Ascending aorta (tissue), 2 donors: ENCODE measurements around the gene ADAM8. TPM values are rescaled to one million over a fixed set of nuclear protein-coding genes. Genes with fewer than 3 reads are reported as not detected.

Experiments used
- DNase-seq, 2 donors: peaks; one replicate each; pipeline ENCODE4 v3.0.0-alpha.2; 2019; ENCODE audit warnings: low spot score in 2 of 2
- H3K27ac ChIP-seq, 2 donors: fragments of 200-600 bp; sonication (generic); one replicate each; pipeline ENCODE4 v1.5.1; 2016 to 2017; ENCODE audit warnings: mild to moderate bottlenecking in 1 of 2
- H3K27me3 ChIP-seq: fragments of 200-600 bp; sonication (generic); one replicate; pipeline ENCODE4 v1.5.1; 2017
- H3K36me3 ChIP-seq, 2 donors: fragments of 200-600 bp; sonication (generic); one replicate each; pipeline ENCODE4 v1.5.1; 2016
- H3K4me1 ChIP-seq, 2 donors: fragments of 200-600 bp; sonication (generic); one replicate each; pipeline ENCODE4 v1.5.1; 2016 to 2017; ENCODE audit warnings: mild to moderate bottlenecking in 1 of 2
- H3K4me3 ChIP-seq, 2 donors: fragments of 200-600 bp; sonication (generic); one replicate each; pipeline ENCODE4 v1.5.1; 2016 to 2017; ENCODE audit warnings: mild to moderate bottlenecking in 1 of 2
- H3K9me3 ChIP-seq, 2 donors: fragments of 200-600 bp; sonication (generic); one replicate each; pipeline ENCODE4 v1.5.1; 2016
- intact Hi-C: fragments of 100-400 bp; cut with DNase I; formaldehyde crosslinking; loops from one replicate; pipeline ENCODE4 v1.15.1; 2023
- total RNA-seq: library from RNA; depleted of rRNA; stranded (reverse); fragments of >200 nt; gene quantifications from one replicate; pipeline ENCODE4 v1.1.0, GENCODE V29; 2016
- TF ChIP-seq, protein P1 (sequence below), 3 experiments: fragments of 200-600 bp in 2 of 3; fragments of 450-650 bp in 1 of 3; sonication (generic) in 2 of 3; IDR thresholded peaks; one replicate each; pipeline ENCODE4 v1.5.1; 2016 to 2019; ENCODE audit warnings: antibody characterized with exemption in 3 of 3, mild to moderate bottlenecking in 1 of 3, moderate library complexity in 1 of 3

Gene ADAM8
- total RNA-seq, 1 donor from 2014 or later: 21.4 TPM

DNA sequence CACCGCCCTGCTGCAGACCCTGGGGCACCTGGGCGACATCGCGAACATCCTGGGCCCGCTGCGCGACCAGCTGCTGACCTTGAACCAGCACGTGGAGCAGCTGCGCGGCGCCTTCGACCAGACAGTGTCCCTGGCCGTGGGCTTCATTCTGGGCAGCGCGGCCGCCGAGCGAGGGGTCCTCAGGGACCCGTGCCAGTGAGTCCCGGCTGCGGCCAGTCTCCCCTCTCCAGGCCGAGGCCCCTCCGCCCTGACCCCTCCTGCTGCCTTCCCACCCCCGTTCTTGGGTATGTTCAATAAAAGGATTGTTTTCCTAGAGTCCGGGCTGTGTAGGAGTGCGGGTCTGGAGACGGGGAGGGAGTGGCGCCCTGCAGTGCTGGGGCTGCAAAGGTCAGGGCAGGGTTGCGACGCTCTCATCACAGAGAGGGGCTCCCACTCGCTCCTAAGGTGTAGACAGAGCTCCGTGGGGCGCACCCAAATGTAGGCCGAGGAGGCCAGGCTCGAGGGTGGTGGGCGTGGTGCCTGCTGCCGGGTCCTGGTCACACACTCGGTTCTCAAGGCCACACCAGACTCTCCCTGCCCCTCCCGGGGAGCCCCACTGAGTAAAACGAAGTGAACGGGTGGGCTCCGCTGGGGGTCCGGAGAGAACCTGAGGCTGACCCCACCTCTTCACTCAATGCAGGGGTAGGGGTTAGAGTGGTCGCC, 45.3 kb downstream of the ADAM8 start:
- H3K4me3 ChIP-seq: no peak overlapping the region
- H3K27ac ChIP-seq: no peak overlapping the region
- no peak for DNase-seq
- peaks cover 8% of the 10 kb centered on the region for H3K27me3 ChIP-seq
- TF ChIP-seq, protein P1, sequence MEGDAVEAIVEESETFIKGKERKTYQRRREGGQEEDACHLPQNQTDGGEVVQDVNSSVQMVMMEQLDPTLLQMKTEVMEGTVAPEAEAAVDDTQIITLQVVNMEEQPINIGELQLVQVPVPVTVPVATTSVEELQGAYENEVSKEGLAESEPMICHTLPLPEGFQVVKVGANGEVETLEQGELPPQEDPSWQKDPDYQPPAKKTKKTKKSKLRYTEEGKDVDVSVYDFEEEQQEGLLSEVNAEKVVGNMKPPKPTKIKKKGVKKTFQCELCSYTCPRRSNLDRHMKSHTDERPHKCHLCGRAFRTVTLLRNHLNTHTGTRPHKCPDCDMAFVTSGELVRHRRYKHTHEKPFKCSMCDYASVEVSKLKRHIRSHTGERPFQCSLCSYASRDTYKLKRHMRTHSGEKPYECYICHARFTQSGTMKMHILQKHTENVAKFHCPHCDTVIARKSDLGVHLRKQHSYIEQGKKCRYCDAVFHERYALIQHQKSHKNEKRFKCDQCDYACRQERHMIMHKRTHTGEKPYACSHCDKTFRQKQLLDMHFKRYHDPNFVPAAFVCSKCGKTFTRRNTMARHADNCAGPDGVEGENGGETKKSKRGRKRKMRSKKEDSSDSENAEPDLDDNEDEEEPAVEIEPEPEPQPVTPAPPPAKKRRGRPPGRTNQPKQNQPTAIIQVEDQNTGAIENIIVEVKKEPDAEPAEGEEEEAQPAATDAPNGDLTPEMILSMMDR (IDR thresholded peaks at IDR 0.05): no peak
- no peaks in the 10 kb centered on the region for H3K36me3 ChIP-seq
- H3K4me1 ChIP-seq: no peaks in the 10 kb centered on the region
- H3K9me3 ChIP-seq: no peaks in the 10 kb centered on the region
- intact Hi-C loops: no loop called here

DNA sequence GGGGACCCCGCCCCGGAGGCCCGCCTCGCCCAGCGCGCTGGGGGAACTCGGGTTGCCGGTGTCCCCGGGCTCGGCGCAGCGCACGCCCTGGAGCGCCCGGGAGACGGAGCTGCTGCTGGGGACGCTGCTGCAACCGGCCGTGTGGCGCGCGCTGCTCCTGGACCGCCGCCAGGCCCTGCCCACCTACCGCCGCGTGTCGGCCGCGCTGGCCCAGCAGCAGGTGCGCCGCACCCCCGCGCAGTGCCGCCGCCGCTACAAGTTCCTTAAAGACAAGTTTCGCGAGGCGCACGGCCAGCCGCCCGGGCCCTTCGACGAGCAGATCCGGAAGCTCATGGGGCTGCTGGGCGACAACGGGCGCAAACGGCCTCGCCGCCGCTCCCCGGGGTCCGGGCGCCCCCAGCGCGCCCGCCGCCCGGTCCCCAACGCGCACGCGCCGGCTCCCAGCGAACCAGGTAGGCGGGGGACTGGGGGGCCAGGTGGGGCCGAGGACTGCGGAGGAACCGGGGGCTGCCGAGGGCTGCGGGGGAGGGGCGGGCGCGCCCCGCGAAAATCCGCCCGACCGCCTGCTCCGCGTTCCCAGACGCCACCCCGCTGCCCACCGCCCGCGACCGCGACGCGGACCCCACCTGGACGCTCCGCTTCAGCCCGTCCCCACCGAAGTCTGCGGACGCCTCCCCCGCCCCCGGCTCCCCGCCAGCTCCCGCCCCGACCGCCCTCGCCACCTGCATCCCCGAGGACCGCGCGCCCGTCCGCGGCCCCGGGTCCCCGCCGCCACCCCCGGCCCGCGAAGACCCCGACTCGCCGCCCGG, 46.1 kb downstream of the ADAM8 start:
- TF ChIP-seq, protein P1 (IDR thresholded peaks at IDR 0.05): no peak
- Histone ChIP-seq H3K4me3 (peak overlapping the region in 1 of 2 donors; percentile 35), H3K27me3 (peaks cover 3% of the 10 kb centered on the region)

DNA sequence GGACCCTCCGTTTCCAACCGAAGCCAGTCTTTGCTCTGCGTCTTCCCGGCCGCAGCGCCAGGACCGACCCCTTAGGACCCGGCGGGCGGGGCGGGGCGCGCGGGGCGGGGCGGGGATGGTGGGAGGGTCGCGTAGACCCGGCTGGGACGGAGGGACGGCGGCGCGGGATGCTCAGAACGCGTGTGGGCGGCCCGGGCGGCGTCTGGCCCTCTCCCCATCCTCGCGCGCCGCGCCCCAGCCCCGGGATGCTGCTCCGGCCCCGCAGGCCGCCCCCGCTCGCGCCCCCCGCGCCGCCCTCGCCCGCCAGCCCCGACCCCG, 46.7 kb downstream of the ADAM8 start, which contains the start of gene UTF1:
TSS of gene UTF1 (plus strand) at position 174 of the 318 bp plus-strand sequence. CDS start at position 246, 72 bp downstream.
- intact Hi-C loops: no loop called here
- Histone ChIP-seq H3K4me1 (no peaks in the 10 kb centered on the region), H3K36me3 (no peaks in the 10 kb centered on the region), H3K4me3 (peak within 1 kb of the TSS in 1 of 2 donors; percentile 35), H3K27ac (no peak within 1 kb of the TSS), H3K27me3 (no peaks in the 10 kb centered on the region), H3K9me3 (no peaks in the 10 kb centered on the region)
- DNase-seq: no peak
- TF ChIP-seq, protein P1 (IDR thresholded peaks at IDR 0.05): no peak

More for the DNA sequence above, 46.1 kb downstream of the ADAM8 start:
- DNase-seq: no peak
- H3K36me3 ChIP-seq: no peaks in the 10 kb centered on the region
- H3K9me3 ChIP-seq: no peaks in the 10 kb centered on the region
- intact Hi-C loops: no loop called here
- H3K4me1 ChIP-seq: no peaks in the 10 kb centered on the region
- no peak overlapping the region for H3K27ac ChIP-seq

DNA sequence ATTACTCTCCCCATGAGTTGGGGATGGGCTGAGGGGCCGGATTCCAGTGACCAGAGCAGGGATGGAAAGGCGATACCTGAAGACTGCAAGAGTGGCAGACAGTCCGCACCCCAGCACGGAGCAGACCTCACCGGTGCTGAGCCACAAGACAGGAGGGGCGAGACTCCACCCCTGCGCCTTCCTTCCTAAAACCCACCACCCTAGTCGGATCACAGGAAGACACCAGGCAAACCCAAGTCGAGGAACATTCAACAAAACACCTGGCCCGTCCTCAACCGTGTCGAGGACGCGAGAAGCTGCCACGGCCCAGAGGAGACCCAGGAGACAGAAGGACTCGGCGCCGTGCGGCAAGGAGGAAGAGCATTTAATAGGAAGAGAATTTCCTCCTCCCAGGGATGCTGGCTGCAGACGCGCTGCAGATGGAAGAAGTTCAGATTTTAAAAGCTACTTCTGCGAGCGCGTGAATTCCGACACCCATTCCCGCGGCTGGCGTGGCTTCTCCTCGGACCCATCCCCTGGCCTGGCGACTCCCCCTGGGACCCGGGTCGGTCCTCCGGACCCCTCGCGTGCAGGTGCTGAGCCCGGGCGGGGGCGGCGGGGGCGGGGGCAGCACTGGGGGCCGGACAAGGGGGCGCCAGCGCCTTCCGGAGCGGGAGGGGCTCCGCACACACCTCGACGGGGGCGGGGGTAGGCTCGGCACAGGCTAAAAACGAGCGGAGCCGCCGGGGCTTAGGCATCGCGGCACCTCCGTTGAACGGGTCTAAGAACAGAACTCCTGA, 47.2 kb downstream of the ADAM8 start:
- Histone ChIP-seq H3K27me3 (no peaks in the 10 kb centered on the region), H3K9me3 (no peaks in the 10 kb centered on the region), H3K4me1 (no peaks in the 10 kb centered on the region), H3K36me3 (no peaks in the 10 kb centered on the region), H3K27ac (no peak overlapping the region), H3K4me3 (no peak overlapping the region)
- DNase-seq: no peak
- TF ChIP-seq, protein P1 (IDR thresholded peaks at IDR 0.05): no peak
- intact Hi-C loops: no loop called here

DNA sequence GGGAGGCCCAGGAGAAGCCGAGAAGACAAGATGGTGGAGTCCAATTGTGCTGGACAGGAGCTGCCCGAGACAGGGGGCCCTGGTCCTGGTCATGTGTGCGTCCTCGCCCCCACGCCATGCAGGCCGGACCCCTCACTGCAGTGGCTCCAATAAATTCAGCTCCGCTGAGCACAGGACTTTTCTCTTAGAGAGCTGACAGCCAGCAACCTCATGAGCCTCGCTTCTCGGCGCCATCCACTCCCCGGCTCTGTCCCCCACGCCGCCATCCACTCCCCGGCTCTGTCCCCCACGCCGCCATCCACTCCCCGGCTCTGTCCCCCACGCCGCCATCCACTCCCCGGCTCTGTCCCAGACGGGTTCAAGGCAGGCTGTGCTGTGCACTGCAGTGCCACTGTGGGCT, 49.4 kb downstream of the ADAM8 start:
- Histone ChIP-seq H3K27me3 (no peaks in the 10 kb centered on the region), H3K27ac (no peak overlapping the region), H3K4me1 (no peaks in the 10 kb centered on the region), H3K4me3 (no peak overlapping the region), H3K36me3 (no peaks in the 10 kb centered on the region), H3K9me3 (no peaks in the 10 kb centered on the region)
- DNase-seq: no peak
- TF ChIP-seq, protein P1 (IDR thresholded peaks at IDR 0.05): no peak
- intact Hi-C loops: no loop called here
